NCI-H345 treated with DMSO at 0.1 percent for 48 hours (cell line): Measurements from ENCODE around the gene UGT1A7.
"Not testable (repeated sequence)": the region's sequence is repeated elsewhere in the genome, so short reads cannot be mapped to it uniquely, and the experiment has no call there.

Experiments used
- DNase-seq: peaks from one replicate; lab custom pipeline; 2025; ENCODE audit not compliant: unreplicated experiment; lab: John Stamatoyannopoulos, UW

Gene UGT1A7

DNA sequence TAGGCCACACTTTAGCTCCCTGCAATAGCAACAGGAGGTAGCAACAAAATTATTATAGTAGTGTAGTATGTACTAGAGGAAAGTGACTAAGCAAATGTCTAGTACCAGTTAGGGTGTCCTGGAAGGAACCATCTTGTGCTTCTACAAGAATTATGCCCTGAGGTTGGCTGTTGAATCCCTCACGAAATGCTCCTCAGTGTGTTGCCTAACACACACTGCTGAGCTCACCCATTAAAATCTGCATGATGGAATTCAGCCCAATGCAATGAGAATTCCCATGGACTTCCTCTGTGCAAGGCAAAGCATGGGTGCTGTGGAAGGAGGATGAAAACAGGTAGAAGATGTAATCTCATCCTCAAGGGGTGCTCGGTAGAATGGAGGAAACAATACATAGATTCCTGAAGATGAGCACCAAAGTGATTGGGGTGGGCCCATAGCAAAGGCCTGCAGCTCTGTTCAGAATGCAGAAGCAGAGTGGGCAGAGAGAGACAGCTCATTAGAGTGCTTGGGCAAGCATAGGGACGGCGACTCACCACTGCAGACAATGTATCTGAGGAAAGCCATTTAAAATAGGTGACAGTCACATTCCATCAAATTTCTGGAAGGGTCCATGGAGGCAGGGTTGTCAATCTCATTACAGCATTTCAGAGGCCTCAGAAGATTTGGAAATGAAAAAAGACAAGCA is 1.2 kb upstream of the UGT1A7 start:
- no peak for DNase-seq

DNA sequence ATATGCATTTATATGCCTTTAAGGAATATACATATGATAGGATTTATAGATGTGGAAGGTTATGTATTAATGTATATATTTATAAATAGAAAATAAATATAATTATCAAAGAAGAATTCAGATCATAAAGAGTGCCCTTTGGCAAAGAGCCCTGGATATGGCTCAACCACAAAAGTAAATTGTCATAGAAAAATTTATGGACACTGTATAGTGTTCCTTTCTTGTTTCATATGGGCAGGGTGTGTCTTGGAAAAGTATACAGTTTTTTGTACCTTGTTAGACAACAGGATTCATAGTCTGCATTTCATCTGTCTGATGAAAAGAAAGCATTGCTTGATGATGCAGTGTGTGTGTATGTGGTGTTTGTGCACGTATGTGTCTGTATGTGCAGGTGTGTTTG is 2.9 kb downstream of the UGT1A7 start:
- no peak for DNase-seq

DNA sequence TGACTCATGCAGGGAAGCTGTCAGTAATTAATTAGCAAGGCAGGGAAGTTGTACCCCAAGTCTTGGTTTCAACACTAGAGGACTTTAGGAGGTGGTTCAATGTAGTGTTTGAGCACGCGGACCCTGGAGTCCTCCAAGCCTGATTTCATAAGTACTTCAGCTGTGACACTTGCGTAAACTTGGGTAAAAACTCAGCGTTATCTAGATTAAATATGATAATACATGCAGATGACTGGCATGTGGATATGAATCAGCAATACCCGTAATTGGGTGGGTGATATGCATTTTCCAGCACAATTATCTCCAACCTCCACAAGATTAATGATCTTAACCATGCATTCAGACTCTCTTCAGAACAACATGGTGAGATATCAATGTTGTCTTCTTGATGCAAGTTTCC is 5.2 kb downstream of the UGT1A7 start:
- DNase-seq: no peak

DNA sequence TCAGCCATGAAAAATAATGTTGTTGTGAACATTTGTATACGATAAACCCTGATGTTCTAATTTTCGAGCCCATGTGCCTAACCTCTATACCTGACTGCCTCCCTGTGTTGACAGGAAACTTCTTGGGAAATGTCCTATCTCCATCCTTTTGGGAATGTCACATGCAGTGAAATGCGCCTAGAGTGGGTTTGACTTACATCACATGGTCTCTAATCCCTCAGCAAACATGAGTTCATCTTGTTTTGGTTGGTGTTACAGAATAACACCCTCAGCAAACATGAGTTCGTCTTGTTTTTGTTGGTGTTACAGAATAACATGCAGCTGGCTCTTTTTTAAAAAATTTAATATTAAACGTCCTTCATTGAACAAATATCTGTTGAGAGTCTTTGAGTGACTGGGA is 6.6 kb downstream of the UGT1A7 start:
- no peak for DNase-seq

DNA sequence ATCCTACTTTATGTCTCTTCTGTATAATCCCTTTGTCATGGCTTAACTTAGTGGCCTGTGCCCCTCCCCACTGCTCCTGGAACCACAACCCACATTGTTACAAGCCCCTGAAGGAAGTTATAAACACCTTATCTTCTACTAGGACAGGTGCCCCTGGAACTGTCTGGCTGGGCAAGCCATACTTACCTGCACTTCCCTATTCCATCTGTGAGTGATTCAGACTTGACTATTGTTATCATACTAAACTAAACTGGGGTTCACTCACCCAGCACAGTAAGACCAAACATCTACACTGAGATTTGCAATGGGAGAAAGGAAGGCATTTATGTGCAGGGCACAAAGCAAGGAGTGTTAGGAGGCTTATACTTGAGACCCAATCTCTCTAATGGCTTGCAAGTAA is 7.3 kb downstream of the UGT1A7 start:
- DNase-seq: no peak

DNA sequence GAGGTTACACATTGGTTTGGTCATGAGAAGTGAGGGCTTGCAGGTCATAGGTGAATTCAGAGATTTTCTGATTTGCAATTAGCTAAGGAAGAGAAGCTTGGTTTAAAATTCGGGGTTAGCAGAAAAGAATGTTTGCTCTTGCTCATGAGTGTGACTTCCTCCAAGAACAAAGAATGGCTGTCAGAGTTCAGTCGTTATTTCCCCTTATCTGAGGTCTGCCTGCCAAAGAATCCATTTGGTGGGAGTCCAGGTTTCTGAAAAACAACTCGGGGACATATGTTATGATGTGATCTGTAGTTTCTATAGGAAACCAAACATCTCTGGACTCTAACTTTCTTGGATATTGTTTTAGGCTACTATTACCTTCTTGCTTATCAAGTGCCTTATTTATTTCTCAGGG is 7.8 kb downstream of the UGT1A7 start:
- DNase-seq: no peak

DNA sequence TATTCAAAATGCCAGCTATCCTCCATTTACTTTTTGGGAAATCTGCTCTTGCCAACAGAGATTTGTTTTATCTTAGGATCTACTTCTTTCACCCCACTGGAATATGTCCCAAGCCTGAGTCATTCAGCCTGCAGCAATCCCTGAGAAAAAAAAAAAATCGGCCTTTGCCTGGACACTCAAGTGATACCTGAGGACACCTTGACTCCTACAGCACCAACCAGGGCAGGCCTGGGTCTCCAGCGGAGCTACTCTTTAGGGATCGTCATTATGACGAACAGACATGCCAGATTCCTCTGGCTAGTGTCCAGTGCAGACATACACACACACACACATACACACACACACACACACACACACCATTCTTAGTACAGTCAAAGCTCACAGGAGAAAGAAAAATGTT is 8.7 kb downstream of the UGT1A7 start:
- no peak for DNase-seq

DNA sequence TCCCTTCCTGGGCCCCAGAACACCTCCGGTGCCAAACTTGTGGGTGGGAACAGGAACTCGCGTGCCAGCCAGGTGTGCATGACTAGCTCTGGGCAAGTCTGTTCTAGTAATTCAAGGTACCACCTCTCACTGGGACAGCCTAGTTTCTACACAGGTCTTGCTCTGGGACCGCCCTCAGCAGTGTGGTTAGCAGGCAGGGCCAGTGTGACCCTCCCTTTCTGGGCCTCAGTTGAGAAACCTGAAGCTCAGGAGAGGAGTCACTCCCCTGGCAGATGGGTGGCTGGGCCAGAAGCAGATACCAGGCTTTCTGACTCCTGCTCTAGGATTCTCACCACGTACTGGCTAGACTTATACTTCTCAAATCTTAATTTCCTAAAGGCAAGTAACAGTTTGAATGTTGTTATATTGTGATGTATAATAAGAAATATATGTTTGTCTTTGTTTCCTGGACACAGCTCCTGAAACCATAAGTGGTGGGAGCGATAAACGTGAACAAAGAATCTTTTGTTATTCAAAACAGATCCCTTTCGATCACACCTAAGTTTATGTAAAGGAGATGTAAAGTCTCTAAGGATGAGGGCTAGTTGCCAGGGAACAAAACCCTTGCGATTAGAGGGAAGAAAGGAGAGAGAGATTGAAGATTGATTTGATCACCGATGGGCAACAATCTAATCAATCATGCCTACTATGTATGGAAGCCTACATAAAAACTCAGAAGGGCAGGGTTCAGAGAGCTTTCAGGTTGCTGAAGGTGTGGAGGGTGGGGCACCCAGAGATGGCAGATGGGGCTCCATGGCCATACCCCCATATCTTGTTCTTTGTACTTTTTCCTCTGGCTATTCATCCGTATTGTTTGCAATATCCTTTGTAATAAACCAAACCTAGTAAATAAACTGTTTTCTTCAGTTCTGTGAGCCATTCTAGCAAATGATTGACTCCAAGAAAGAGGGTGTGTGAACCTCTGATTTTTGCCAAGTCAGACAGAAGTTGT is 10.0 kb downstream of the UGT1A7 start:
- DNase-seq: no peak

DNA sequence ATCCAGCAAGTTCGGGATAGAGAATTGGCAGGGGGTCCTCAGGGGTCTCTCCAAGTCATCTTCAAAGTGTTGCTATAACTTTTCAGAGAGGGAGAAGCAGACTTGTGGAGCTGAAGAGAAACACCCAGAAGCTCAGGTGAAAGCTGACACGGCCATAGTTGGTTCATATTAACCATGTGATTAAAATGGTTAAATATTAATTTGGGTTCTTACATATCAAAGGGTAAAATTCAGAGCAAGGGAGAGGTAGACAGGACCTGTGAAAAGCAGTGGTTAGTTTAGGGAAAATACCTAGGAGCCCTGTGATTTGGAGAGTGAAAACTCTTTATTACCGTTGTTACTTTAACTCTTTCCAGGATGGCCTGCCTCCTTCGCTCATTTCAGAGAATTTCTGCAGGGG is 10.9 kb downstream of the UGT1A7 start, which contains the start of gene UGT1A6:
Gene UGT1A6, plus strand, starts transcription at position 243 of the 400 bp plus-strand sequence. Its CDS starts 115 bp downstream, at position 358.
- no peak for DNase-seq

DNA sequence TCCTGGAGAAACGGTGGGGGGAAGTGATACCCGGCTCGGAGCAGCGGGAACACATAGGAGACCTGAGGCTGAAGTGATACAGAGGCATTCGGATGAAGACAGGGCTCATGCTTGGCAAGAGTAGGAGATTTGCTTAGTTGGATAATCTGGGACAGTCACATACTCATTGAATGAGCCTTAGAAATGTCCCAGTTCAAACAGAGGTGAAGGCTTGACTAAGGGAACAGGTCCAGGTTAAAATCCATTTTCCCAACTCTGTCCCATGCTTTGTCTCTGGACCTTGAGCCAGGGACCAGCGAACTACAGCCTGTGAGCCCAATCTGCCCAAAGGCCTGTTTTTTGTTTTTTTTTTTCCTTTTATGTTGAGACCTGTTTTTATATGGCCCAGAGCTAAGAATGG is 12.3 kb downstream of the UGT1A7 start:
- no peak for DNase-seq

DNA sequence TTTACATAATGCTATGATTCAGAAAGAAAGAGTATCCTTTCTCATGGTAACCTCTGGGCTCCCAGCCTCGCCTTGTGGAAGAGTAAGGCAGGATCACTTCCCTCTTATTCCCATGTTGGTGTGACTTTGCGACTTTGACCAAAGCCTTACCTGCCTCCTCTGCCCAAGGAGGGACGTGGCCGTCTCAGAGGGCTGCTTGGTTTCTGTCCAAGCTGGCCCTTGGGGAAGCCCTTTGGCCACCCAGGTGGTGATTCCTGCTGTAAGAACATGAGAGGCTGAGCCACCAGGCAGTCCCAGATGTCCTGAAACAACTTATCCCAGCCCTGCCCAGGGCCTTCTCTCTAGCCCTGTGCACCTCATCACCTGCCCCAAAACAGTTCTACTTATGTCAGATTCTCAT is 17.0 kb downstream of the UGT1A7 start:
- no peak for DNase-seq

DNA sequence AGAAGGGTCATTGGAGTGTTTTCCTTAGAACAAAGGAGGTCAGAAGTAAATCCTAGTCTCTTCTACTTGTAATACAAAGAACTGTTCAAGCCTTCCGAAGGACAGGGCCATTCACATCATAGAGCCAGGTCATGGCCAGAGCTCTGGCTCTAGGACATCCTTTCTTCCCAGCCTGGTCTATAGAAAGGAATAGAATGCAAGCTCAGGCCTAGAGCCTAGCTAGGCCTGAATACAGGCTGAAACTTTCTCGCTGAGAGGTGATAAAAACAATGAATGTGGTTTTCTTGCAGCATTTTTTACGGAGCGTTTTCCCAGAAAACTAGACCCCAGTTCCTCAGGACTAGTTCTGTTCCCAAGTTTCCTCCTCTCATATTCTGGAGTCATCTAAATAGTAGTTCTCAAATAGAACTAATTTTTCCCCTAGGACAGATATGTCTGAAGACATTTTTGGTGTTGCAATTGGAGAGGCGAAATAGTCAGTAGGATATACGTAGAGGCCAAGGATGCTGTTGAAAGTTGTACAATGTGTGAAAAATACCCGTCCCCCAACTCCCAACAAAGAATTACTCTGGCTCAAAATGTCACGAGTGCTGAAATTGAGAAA is 17.8 kb downstream of the UGT1A7 start:
- no peak for DNase-seq

DNA sequence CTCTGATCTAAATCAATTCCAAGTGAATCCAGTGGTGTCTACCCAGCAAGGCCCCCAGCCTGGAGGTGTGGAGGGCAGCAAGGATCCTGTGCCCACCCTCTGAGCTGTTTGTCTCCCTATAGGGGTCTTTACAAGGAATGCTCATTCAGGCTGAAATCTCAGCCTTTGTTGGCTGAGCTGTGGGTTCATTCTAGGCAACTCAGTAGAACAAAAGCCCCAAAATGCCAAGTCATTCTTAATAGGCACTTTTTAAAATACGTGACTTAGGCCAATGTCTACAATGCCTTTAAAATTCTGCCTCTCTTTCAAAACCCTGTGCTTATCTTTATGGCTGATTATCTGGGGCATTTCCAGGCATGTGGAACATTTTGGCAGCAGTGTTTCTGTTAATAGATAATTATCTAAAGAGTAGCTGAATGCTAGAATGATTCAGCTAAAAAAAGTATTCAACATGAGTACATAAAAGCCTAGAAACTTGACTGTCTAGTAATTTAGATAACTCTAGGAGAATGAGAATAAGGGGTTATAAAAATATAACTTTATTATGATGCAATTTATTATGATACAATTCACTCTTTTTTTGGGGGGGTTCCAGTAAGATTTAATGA is 18.4 kb downstream of the UGT1A7 start:
- DNase-seq: no peak

DNA sequence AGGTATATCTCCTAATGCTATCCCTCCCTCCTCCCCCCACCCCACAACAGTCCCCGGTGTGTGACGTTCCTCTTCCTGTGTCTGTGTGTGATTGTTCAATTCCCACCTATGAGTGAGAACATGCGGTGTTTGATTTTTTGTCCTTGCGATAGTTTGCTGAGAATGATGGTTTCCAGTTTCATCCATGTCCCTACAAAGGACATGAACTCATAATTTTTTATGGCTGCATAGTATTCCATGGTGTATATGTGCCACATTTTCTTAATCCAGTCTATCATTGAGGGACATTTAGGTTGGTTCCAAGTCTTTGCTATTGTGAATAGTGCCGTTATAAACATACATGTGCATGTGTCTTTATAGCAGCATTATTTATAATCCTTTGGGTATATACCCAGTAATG is 19.1 kb downstream of the UGT1A7 start:
- not testable (repeated sequence) for DNase-seq

DNA sequence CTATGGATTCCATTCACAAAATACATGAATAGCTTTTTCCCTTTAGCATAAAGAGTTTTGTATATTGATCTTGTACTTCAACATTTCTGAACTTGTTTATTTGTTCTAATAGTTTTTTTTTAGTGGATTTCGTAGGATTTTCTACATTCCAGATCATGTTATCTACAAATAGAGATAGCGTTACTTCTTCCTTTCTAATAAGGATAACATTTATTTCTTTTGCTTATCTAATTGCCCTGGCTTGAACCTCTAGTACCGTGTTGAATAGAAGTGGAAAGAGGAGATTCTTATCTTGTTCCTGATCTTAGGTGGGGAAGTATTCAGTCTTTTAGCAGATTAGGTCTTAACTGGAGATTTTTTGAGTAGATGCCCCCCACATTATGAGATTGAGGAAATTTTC is 20.5 kb downstream of the UGT1A7 start:
- no peak for DNase-seq

DNA sequence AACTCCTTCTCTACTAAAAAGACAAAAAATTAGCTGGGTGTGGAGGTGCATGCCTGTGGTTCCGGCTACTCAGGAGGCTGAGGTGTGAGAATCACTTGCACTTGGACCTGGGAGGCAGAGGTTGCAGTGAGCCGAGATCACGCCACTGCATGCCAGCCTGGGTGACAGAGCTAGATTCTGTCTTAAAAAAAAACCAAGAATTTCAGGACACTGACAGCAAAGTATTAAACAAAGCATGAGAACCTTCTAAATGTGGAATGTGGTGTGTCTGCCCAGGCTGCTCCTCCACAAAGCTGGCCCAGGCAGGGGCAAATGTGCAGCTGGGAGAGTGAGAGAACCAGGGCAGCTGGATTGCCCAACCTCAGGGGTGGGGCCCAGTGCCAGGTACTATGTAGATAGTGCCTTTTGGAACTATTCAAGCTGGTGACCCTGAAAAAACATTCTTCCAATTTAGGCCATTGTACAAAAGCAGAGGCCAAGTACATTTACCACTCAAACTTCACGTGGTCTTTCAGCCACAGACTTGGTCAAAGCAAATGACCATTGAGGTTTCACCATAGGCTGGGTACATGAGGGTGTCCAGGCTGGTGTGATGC is 24.3 kb downstream of the UGT1A7 start:
- DNase-seq: no peak

DNA sequence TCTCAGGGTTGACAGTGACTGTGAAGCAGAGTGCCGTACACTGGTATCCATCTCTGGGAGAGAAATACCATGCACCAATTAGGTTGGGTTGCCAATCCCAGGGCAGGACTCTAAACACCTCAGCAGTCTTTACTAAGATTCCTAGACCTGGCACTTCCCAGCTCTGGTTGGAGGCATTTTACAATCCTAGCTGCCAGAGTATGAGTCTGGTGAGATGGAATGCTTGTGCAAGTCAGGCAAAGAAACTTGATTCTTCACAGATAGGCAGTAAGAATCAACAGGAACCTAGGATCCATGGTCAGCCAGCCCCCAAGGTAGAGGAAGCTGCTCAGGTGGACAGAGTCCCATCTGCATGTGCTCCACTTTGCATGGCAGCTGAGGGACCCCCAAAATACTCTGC is 25.0 kb downstream of the UGT1A7 start:
- DNase-seq: no peak

DNA sequence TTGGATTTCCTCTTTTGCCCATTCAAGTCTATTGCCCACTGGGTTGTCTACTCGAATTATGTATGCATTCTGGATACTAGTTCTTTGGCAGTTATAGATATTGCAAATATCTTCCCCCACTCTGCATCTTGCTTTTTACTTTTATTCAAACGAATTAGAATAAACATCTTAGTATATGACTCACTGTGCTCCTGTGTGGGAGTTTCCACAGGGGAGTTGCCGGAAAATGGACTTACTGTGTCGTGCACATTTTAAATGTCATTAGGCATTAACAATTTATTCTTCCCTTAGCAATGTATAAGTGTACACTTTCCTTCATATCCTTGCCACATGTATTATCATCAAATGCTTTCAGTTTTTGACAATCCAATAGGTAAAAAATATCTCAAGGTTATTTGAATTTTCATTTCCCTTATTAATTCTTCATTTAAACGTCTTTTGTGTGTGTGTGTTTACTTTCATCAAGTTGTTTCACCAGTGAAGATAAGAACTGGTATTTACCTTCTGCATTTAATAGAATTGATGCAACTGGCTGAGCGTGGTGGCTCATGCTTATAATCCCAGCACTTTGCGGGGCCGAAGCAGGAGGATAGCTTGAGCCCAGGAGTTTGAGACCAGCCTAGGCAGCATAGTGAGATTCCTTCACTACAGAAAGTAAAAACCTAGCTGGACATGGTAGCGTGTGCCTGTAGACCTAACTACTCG is 26.4 kb downstream of the UGT1A7 start:
- DNase-seq: no peak

DNA sequence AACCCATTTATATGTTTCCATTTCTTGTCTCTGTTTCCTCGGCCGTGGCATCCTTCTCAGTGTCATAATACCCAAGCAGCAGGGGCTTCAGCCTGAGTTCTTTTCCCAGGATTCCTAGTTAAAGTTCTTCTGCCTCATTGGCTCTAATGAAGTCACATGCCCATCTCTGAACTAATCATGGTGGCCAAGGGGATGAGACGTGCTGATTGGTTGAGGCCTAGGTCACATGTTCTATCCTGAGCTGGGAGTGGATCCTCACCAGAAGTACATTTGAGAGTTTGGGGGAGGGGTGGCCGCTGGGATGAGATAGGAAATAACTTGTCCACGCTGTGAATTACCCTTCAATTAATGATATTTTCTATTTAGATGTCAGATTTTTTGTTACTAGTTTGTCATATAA is 27.2 kb downstream of the UGT1A7 start:
- DNase-seq: no peak

DNA sequence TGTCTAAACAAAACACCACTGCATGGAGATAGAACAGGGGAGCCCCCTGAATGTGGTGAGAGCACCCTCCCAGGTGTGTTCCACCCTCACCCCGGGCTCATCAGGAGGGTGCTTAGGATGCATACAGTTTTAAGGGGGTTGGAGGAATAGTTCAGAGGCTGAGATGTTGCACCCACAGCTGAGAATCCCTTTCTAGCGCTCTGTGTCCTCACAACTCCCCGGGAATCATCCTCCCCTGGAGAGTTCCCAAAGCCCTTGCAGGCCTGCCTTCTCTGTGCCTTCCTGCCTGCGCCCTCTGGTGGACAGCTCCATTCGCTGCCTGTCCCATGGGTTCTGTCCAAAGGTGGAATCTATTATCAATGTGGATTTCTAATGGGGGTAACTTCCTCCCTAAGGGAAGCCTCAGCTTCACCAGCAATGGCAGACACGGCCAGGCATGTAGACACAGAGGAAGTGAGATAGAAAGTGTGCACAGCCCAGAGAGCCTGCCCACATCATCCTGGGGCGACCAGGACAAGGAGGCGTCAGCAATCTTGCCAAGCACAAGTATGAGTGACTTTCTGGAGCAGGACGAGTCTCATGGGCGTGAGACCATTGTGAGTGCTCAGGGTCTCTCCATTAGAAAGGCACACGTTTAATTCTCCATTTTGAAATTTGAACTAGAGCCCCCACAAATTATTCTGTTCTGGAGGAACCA is 29.8 kb downstream of the UGT1A7 start:
- DNase-seq: peak; percentile 37
